ENCODE results near the gene SH2D3C.
"Not testable (repeated sequence)": the region's sequence is repeated elsewhere in the genome, so short reads cannot be mapped to it uniquely, and the experiment has no call there.

SH2D3C gene

GRCh38 chr9:127788337-127789011, 10.0 kb upstream of the SH2D3C start:
- no peak overlapping the region for H3K9ac ChIP-seq (ENCODE audit: low read depth, low read length)
- H3K36me3 ChIP-seq (ENCODE audit: insufficient read depth, low read depth, low read length) = peaks cover 66% of the 10 kb centered on the region
- no peaks in the 10 kb centered on the region for H3K27me3 ChIP-seq (ENCODE audit: insufficient read depth, low read length)
- no peaks in the 10 kb centered on the region for H3K9me3 ChIP-seq (ENCODE audit: insufficient read depth, low read depth, low read length)
- no peak overlapping the region for H3K4me3 ChIP-seq (ENCODE audit: low read length)
- H3K27ac ChIP-seq (ENCODE audit: low read length) = no peak overlapping the region
- H3K4me1 ChIP-seq (ENCODE audit: insufficient read depth, low read length) = 0 out of 2 replicates have a peak, but pooled peaks cover 2% of the 10 kb centered on the region

- H3K27ac ChIP-seq (ENCODE audit: low read length) = peak overlapping the region; percentile 72
- no peaks in the 10 kb centered on the region for H3K27me3 ChIP-seq (ENCODE audit: insufficient read depth, low read length)
- 0 out of 2 replicates have a peak, but pooled peaks cover 2% of the 10 kb centered on the region for H3K4me1 ChIP-seq (ENCODE audit: insufficient read depth, low read length)
- H3K9me3 ChIP-seq (ENCODE audit: insufficient read depth, low read depth, low read length) = no peaks in the 10 kb centered on the region
- H3K4me3 ChIP-seq (ENCODE audit: low read length) = peak overlapping the region; percentile 89
- H3K9ac ChIP-seq (ENCODE audit: low read depth, low read length) = peak overlapping the region; percentile 77; the same call in 1 of the 2 replicates
- H3K36me3 ChIP-seq (ENCODE audit: insufficient read depth, low read depth, low read length) = peaks cover 50% of the 10 kb centered on the region
Observed at GRCh38 chr9:127786773-127787104, 8.3 kb upstream of the SH2D3C start.

- H3K4me3 ChIP-seq (ENCODE audit: low read length) = peak within 1 kb of the TSS; percentile 89
- H3K36me3 ChIP-seq (ENCODE audit: insufficient read depth, low read depth, low read length) = peaks cover 44% of the 10 kb centered on the region
- H3K27ac ChIP-seq (ENCODE audit: low read length) = peak within 1 kb of the TSS; percentile 72
- H3K9ac ChIP-seq (ENCODE audit: low read depth, low read length) = peak within 1 kb of the TSS; percentile 77; the same call in 1 of the 2 replicates
- H3K27me3 ChIP-seq (ENCODE audit: insufficient read depth, low read length) = no peaks in the 10 kb centered on the region
- H3K9me3 ChIP-seq (ENCODE audit: insufficient read depth, low read depth, low read length) = no peaks in the 10 kb centered on the region
- 0 out of 2 replicates have a peak, but pooled peaks cover 2% of the 10 kb centered on the region for H3K4me1 ChIP-seq (ENCODE audit: insufficient read depth, low read length)
Observed at GRCh38 chr9:127785933-127786772, 7.7 kb upstream of the SH2D3C start, which contains the start of gene CDK9. Gene CDK9 (plus strand): TSS chr9:127786034. CDS start chr9:127786149, 115 bp downstream.

GRCh38 chr9:127785023-127785932, 6.8 kb upstream of the SH2D3C start:
- no peak overlapping the region for H3K27ac ChIP-seq (ENCODE audit: low read length)
- no peaks in the 10 kb centered on the region for H3K9me3 ChIP-seq (ENCODE audit: insufficient read depth, low read depth, low read length)
- peaks cover 35% of the 10 kb centered on the region for H3K36me3 ChIP-seq (ENCODE audit: insufficient read depth, low read depth, low read length)
- no peak overlapping the region for H3K9ac ChIP-seq (ENCODE audit: low read depth, low read length)
- H3K4me3 ChIP-seq (ENCODE audit: low read length) = peak overlapping the region; percentile 89
- H3K4me1 ChIP-seq (ENCODE audit: insufficient read depth, low read length) = 0 out of 2 replicates have a peak, but pooled peaks cover 2% of the 10 kb centered on the region
- H3K27me3 ChIP-seq (ENCODE audit: insufficient read depth, low read length) = no peaks in the 10 kb centered on the region

- Histone ChIP-seq H3K9me3 (ENCODE audit: insufficient read depth, low read depth, low read length) (no peaks in the 10 kb centered on the region), H3K9ac (ENCODE audit: low read depth, low read length) (no peak overlapping the region), H3K4me3 (ENCODE audit: low read length) (no peak overlapping the region), H3K36me3 (ENCODE audit: insufficient read depth, low read depth, low read length) (peaks cover 16% of the 10 kb centered on the region), H3K27ac (ENCODE audit: low read length) (no peak overlapping the region), H3K4me1 (ENCODE audit: insufficient read depth, low read length) (0 out of 2 replicates have a peak, but pooled peaks cover 2% of the 10 kb centered on the region), H3K27me3 (ENCODE audit: insufficient read depth, low read length) (no peaks in the 10 kb centered on the region)
Observed at GRCh38 chr9:127783111-127784008, 4.9 kb upstream of the SH2D3C start.

- Histone ChIP-seq H3K4me3 (ENCODE audit: low read length) (no peak overlapping the region), H3K27me3 (ENCODE audit: insufficient read depth, low read length) (no peaks in the 10 kb centered on the region), H3K36me3 (ENCODE audit: insufficient read depth, low read depth, low read length) (0 out of 2 replicates have a peak, but pooled peaks cover under 1% of the 10 kb centered on the region), H3K27ac (ENCODE audit: low read length) (no peak overlapping the region), H3K9me3 (ENCODE audit: insufficient read depth, low read depth, low read length) (no peaks in the 10 kb centered on the region), H3K4me1 (ENCODE audit: insufficient read depth, low read length) (no peaks in the 10 kb centered on the region), H3K9ac (ENCODE audit: low read depth, low read length) (no peak overlapping the region)
Observed at GRCh38 chr9:127781806-127782205, 3.3 kb upstream of the SH2D3C start.

- not testable (repeated sequence) for H3K9ac ChIP-seq (ENCODE audit: low read depth, low read length); H3K36me3 ChIP-seq (ENCODE audit: insufficient read depth, low read depth, low read length); H3K4me1 ChIP-seq (ENCODE audit: insufficient read depth, low read length); H3K9me3 ChIP-seq (ENCODE audit: insufficient read depth, low read depth, low read length); H3K27ac ChIP-seq (ENCODE audit: low read length); H3K27me3 ChIP-seq (ENCODE audit: insufficient read depth, low read length); H3K4me3 ChIP-seq (ENCODE audit: low read length)
Observed at GRCh38 chr9:127780909-127781308, 2.4 kb upstream of the SH2D3C start.

GRCh38 chr9:127780126-127780885, 1.8 kb upstream of the SH2D3C start:
- no peak overlapping the region for H3K9ac ChIP-seq (ENCODE audit: low read depth, low read length)
- peaks cover 7% of the 10 kb centered on the region; the same call in 1 of the 2 replicates for H3K4me1 ChIP-seq (ENCODE audit: insufficient read depth, low read length)
- no peaks in the 10 kb centered on the region for H3K27me3 ChIP-seq (ENCODE audit: insufficient read depth, low read length)

GRCh38 chr9:127779136-127779981, 893 bp upstream of the SH2D3C start:
- H3K9ac ChIP-seq (ENCODE audit: low read depth, low read length) = no peak overlapping the region
- H3K4me1 ChIP-seq (ENCODE audit: insufficient read depth, low read length) = peaks cover 7% of the 10 kb centered on the region; the same call in 1 of the 2 replicates
- H3K36me3 ChIP-seq (ENCODE audit: insufficient read depth, low read depth, low read length) = no peaks in the 10 kb centered on the region
- H3K27me3 ChIP-seq (ENCODE audit: insufficient read depth, low read length) = no peaks in the 10 kb centered on the region
- H3K27ac ChIP-seq (ENCODE audit: low read length) = no peak overlapping the region
- no peaks in the 10 kb centered on the region for H3K9me3 ChIP-seq (ENCODE audit: insufficient read depth, low read depth, low read length)
- H3K4me3 ChIP-seq (ENCODE audit: low read length) = no peak overlapping the region

More at GRCh38 chr9:127780126-127780885, 1.8 kb upstream of the SH2D3C start:
- H3K9me3 ChIP-seq (ENCODE audit: insufficient read depth, low read depth, low read length) = no peaks in the 10 kb centered on the region
- H3K4me3 ChIP-seq (ENCODE audit: low read length) = no peak overlapping the region
- H3K36me3 ChIP-seq (ENCODE audit: insufficient read depth, low read depth, low read length) = no peaks in the 10 kb centered on the region
- no peak overlapping the region for H3K27ac ChIP-seq (ENCODE audit: low read length)
